Measurements from ENCODE around the gene CLMP. TPM values are rescaled to one million over a fixed set of nuclear protein-coding genes. Genes with fewer than 3 reads are reported as not detected.

Gene CLMP
- total and polyA plus RNA-seq, 9 of the 15 experiments (the other 6 are each of a cell fraction or from before 2014, with no cell fraction given), result 0.02 to 0.15 (median 0.03) TPM; not detected in 6

DNA sequence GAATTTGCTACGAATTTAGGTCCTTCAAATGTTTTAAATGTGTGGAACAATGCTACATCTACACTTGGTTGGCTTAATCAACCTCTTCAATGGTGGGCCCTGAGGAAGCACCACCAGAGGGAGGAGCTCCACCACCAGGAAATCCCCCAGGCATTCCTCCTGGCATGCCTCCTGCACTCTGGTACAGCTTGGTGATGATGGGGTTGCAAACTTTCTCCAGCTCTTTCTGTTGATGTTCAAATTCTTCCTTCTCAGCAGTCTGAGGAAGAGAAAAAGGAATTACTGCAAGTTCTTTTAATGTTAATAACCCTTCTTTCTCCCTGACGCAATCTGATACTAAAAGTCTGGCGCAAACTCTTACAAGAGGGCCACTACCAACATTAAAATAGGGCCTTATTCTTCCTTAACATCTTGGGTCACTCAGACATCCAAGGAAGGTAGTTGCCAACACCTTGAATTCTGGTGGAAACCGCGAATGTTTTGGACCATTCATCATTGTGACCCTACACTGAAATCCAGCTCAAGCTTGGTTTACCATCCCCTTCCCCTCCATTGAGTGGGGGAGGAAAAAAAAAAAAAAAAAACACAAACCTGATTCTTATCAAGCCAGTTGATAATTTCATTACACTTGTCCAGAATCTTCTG is 137.3 kb downstream of the CLMP start:
- H3K79me2 ChIP-seq (ENCODE audit: control insufficient read depth, insufficient read depth, low read length), result peaks cover 55% of the 10 kb centered on the region
- DNase-seq (ENCODE audit: extremely low read depth in 1 of 4, low spot score in 3 of 4), result no peak
- no peak overlapping the region for H2AFZ ChIP-seq (ENCODE audit: low read depth, low read length)
- H3K9me3 ChIP-seq (replicated peaks; ENCODE audit: control insufficient read depth, insufficient read depth, low read depth, low read length), result no peaks in the 10 kb centered on the region
- in situ Hi-C loops (cut with MboI) (no loop called here), intact Hi-C loops (cut with micrococcal nuclease) (no loop called here)
- peak overlapping the region in 1 of 2 experiments; percentile 16; a peak in 1 of 4 replicates for H3K9ac ChIP-seq (ENCODE audit: insufficient read depth in 1 of 2, low read depth in 2 of 2, low read length in 2 of 2)
- no peaks in the 10 kb centered on the region for H3K27me3 ChIP-seq (ENCODE audit: control insufficient read depth in 2 of 2, insufficient read depth in 2 of 2, low read length in 2 of 2)
- H3K36me3 ChIP-seq (ENCODE audit: control insufficient read depth, insufficient read depth, low read length), result peaks cover 65% of the 10 kb centered on the region
- H4K20me1 ChIP-seq (replicated peaks; ENCODE audit: control insufficient read depth, insufficient read depth, low read length), result peaks cover 62% of the 10 kb centered on the region
- peak overlapping the region; percentile 31; the same call in 1 of the 3 replicates for H3K27ac ChIP-seq (ENCODE audit: extremely low read depth, low read depth, low read length)
- peaks cover 6% of the 10 kb centered on the region for H3K9me1 ChIP-seq (ENCODE audit: control insufficient read depth, insufficient read depth, low read length)
- BruUV-seq (replicated peaks), result TSS peak; percentile 32
- H3K4me1 ChIP-seq (replicated peaks in 1 of 2; ENCODE audit: control insufficient read depth in 2 of 2, insufficient read depth in 2 of 2, low read length in 2 of 2), result peaks cover 3 to 11% of the 10 kb centered on the region in 2 experiments; a peak in 3 of 5 replicates
- 49% methylated on average over 5 of the region's 5 CpGs for WGBS (ENCODE audit: insufficient coverage, low coverage, missing lambda C conversion rate)
- no peak overlapping the region for H3K4me2 ChIP-seq (ENCODE audit: insufficient read depth, low read length)
- CTCF ChIA-PET (ENCODE audit: low intra/inter-chr PET ratio), result interaction anchor here (0.6 kb wide), 1 partner anchor 203 kb away, joined by 3 read pairs; no protein-coding TSS in a partner anchor
- POLR2A ChIA-PET, result interaction anchor here (1.0 to 2.5 kb wide), 5 partner anchors 9 to 204 kb away, joined by 3 to 6 read pairs (median 4); no protein-coding TSS in a partner anchor
- ATAC-seq, result no peak
- no peak for FAIRE-seq
- H3K4me3 ChIP-seq, result peak overlapping the region; percentile 89; the same call in 1 of the 2 replicates
- no peak for TF ChIP-seq POLR2H (tag; IDR thresholded peaks at IDR 0.05; ENCODE audit: low read depth)
- TF ChIP-seq, protein P1, sequence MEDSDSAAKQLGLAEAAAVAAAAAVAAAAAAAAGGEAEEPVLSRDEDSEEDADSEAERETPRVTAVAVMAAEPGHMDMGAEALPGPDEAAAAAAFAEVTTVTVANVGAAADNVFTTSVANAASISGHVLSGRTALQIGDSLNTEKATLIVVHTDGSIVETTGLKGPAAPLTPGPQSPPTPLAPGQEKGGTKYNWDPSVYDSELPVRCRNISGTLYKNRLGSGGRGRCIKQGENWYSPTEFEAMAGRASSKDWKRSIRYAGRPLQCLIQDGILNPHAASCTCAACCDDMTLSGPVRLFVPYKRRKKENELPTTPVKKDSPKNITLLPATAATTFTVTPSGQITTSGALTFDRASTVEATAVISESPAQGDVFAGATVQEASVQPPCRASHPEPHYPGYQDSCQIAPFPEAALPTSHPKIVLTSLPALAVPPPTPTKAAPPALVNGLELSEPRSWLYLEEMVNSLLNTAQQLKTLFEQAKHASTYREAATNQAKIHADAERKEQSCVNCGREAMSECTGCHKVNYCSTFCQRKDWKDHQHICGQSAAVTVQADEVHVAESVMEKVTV (CRISPR knock-in tag; IDR thresholded peaks at IDR 0.05), result no peak
- TF ChIP-seq, protein P2, sequence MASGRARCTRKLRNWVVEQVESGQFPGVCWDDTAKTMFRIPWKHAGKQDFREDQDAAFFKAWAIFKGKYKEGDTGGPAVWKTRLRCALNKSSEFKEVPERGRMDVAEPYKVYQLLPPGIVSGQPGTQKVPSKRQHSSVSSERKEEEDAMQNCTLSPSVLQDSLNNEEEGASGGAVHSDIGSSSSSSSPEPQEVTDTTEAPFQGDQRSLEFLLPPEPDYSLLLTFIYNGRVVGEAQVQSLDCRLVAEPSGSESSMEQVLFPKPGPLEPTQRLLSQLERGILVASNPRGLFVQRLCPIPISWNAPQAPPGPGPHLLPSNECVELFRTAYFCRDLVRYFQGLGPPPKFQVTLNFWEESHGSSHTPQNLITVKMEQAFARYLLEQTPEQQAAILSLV (tag; IDR thresholded peaks at IDR 0.05), result no peak
- no peak for TF ChIP-seq TAF15 (IDR thresholded peaks at IDR 0.05; ENCODE audit: low read depth, low read length)
- no peak for TF ChIP-seq ZNF146 (CRISPR knock-in tag; IDR thresholded peaks at IDR 0.05; ENCODE audit: unreplicated experiment)
- no peak for TF ChIP-seq CHD4 (IDR thresholded peaks at IDR 0.05; ENCODE audit: insufficient read depth, insufficient replicate concordance, low read depth, low read length, poor library complexity, severe bottlenecking)
- TF ChIP-seq, protein P3, sequence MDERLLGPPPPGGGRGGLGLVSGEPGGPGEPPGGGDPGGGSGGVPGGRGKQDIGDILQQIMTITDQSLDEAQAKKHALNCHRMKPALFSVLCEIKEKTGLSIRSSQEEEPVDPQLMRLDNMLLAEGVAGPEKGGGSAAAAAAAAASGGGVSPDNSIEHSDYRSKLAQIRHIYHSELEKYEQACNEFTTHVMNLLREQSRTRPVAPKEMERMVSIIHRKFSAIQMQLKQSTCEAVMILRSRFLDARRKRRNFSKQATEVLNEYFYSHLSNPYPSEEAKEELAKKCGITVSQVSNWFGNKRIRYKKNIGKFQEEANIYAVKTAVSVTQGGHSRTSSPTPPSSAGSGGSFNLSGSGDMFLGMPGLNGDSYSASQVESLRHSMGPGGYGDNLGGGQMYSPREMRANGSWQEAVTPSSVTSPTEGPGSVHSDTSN (CRISPR knock-in tag; IDR thresholded peaks at IDR 0.05; ENCODE audit: low read depth), result no peak
- TF ChIP-seq, protein P3 (tag; conservative IDR thresholded peaks at IDR 0.05; ENCODE audit: low read depth), result no peak
- no peak for TF ChIP-seq RHOXF2B (CRISPR knock-in tag; conservative IDR thresholded peaks at IDR 0.05)
- TF ChIP-seq ZC3H4 (CRISPR knock-in tag; IDR thresholded peaks at IDR 0.05; ENCODE audit: borderline replicate concordance), result no peak
- no peak for TF ChIP-seq ZNF507 (tag; conservative IDR thresholded peaks at IDR 0.05)
- TF ChIP-seq, protein P4, sequence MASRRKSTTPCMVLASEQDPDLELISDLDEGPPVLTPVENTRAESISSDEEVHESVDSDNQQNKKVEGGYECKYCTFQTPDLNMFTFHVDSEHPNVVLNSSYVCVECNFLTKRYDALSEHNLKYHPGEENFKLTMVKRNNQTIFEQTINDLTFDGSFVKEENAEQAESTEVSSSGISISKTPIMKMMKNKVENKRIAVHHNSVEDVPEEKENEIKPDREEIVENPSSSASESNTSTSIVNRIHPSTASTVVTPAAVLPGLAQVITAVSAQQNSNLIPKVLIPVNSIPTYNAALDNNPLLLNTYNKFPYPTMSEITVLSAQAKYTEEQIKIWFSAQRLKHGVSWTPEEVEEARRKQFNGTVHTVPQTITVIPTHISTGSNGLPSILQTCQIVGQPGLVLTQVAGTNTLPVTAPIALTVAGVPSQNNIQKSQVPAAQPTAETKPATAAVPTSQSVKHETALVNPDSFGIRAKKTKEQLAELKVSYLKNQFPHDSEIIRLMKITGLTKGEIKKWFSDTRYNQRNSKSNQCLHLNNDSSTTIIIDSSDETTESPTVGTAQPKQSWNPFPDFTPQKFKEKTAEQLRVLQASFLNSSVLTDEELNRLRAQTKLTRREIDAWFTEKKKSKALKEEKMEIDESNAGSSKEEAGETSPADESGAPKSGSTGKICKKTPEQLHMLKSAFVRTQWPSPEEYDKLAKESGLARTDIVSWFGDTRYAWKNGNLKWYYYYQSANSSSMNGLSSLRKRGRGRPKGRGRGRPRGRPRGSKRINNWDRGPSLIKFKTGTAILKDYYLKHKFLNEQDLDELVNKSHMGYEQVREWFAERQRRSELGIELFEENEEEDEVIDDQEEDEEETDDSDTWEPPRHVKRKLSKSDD (conservative IDR thresholded peaks at IDR 0.05; ENCODE audit: low read length), result no peak
- no peak for TF ChIP-seq ZNF184 (CRISPR knock-in tag; IDR thresholded peaks at IDR 0.05)

All from K562 (cell line).